NCI-H446 (cell line): Measurements from ENCODE around the gene TMUB2.

Source experiments
- DNase-seq, 2 experiments: peaks; one replicate each; lab custom pipeline; 2025; lab: John Stamatoyannopoulos, UW

The TMUB2 gene

DNA sequence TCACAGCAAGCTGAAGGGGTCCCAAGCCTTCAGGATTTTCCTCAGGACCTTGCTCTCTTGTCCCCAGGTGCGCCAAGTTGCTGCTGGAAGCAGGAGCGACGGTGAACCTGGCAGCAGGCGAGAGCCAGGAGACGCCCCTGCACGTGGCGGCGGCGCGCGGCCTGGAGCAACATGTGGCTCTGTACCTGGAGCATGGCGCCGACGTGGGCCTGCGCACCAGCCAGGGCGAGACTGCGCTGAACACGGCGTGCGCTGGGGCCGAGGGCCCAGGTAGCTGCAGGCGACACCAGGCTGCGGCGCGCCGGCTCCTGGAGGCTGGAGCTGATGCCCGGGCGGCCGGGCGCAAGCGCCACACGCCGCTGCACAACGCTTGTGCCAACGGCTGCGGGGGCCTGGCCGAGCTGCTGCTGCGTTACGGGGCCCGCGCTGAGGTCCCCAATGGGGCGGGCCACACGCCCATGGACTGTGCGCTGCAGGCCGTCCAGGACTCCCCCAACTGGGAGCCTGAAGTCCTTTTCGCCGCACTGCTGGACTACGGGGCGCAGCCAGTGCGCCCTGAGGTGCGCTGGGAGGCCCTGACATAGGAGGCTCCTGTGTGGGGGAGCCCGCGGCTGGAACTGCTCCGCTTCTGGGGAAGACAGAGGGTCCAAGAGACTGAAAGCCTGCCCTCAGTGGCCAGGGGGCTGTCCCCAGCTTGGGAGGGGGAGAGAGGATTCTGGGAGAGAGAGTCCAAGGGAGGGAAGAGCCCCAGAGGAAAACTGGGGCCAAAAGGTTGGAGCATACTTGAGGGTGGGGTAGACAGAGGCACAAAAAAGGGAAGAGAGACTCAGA is 9.9 kb upstream of the TMUB2 start:
- DNase-seq, result no peak

DNA sequence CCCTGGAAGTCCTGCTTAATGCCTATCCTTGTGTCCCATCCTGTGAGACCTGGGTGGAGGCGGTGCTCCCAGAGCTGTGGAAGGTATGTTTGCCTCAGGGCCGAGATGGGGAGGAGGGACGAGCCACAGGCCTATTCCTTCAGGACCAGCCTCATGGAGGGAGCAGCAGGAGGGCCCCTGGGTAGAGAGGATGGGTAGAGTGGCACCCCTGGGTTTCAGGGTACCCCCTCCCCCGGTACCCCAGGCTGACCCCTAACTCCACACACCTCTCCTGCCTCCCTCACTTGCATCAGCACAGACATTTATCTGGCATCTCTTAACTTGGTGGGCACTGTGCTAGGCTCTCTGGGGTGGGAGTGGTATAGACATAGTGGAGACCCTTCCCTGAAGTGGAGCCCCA is 9.1 kb upstream of the TMUB2 start:
- DNase-seq, result no peak

DNA sequence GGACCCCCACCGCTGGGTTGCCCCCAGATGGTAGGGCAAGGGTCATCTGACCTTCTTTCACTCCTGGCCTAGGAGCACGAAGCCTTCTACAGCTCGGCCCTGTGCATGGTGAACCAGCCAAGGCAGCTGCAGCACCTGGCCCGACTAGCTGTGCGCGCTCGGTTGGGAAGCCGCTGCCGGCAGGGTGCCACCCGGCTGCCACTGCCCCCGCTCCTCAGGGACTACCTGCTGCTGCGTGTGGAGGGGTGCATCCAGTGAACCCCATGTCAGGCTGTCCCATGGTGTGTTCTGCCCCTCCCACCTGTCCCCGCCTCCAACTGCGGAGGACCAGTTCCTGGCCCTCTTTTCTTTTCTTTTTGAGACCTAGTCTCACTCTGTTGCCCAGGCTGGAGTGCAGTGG is 8.6 kb upstream of the TMUB2 start:
- DNase-seq, result no peak

DNA sequence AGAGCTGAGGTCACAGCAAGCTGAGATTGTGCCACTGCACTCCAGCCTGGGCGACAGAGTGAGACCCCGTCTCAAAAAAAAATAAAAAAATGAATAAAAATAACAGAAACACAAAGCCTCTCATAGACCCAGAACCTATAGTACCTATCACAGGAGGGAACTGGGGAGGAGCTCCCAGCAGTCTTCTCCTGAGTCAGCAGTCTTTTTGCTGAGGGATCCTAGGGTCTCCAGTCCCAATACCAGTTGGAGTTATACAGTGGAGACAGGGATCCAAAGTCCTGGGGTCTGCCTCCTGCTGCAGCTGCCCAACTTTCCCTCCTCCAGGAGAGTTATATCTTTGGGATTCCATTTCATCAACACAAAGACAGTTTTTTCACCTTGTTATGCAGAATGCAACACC is 3.7 kb upstream of the TMUB2 start:
- no peak for DNase-seq

DNA sequence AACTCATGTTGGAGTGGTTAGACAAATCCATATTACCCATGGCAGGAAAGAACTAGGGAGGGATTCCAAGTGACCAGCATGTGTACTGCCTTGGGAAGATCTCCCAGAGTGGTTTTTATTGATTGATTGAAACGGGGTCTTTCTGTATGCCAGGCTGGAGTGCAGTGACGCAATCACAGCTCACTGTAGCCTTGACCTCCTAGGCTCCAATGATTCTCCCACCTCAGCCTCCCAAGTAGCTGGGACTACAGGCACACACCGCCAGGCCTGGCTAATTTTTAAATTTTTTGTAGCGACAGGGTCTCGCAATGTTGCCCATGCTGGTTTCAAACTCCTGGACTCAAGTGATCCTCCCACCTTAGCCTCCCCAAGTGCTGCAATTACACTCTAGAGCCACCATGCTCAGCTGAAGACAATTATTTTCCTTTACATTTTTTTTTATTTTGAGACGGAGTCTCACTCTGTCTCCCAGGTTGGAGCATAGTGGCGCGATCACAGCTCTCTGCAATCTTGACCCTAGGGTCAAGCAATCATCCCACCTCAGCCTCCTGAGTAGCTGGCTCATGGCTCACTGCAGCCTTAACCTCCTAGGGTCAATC is 2.5 kb upstream of the TMUB2 start:
- DNase-seq, result no peak

DNA sequence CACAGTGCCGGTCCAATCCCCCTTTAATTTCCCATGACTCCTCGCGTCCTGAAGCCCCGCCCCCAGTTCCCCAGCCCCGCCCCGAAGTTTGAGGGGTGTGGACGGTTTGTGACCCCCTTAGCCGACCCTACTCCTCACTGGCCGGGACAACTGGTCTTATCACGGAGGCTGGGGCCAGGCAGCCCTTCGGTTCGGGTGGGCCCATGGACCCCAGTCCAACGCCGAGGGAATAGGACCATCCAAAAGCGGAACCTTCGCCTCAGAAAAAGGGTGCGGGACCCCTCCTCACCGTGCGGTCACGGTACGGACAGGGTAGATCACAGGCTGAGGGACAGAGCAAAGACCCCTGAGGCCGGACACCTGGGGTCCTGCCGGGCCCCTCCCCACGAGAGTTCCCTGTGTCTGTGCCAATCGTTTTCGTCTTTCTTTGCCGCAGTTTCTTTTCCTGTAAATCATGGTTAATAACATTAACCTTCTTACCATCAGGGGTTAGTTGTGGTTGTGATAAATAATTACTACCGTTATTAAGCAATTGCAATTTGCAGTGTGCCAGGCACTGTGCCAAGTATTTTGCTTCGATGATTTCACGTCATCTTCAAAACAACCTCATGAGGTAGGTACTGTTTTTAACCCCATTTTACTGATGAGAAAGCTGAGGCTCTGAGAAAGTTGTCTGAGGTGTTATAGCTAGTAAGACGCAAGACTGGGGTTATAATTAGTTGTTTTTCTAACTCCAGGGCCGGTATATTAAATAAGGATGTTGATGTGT is 543 bp downstream of the TMUB2 start:
- DNase-seq, result peak; percentile 57 to 74

DNA sequence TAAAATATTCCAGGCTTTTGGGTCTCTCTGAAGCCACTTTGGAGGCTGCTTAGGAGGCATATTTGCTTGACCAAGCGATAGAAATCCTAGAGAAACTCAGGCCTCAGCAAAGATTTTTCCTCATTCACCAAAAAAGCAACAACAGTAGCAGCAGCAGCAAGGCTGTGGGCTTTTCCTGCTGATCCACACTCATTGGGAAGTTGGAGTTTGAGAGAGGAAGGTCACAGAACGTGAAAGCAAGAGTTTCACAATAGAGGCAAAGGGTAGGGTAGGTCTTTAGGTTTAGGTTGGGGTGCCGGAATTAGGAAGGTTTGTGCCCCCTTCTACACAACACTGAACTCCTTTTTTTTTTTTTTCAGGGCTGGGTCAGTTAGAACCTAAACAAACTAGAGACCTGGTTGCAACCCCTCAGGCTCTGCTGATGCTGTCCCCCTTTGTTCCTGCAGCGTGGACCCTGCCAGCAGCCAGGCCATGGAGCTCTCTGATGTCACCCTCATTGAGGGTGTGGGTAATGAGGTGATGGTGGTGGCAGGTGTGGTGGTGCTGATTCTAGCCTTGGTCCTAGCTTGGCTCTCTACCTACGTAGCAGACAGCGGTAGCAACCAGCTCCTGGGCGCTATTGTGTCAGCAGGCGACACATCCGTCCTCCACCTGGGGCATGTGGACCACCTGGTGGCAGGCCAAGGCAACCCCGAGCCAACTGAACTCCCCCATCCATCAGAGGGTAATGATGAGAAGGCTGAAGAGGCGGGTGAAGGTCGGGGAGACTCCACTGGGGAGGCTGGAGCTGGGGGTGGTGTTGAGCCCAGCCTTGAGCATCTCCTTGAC is 2.0 kb downstream of the TMUB2 start:
- no peak for DNase-seq

DNA sequence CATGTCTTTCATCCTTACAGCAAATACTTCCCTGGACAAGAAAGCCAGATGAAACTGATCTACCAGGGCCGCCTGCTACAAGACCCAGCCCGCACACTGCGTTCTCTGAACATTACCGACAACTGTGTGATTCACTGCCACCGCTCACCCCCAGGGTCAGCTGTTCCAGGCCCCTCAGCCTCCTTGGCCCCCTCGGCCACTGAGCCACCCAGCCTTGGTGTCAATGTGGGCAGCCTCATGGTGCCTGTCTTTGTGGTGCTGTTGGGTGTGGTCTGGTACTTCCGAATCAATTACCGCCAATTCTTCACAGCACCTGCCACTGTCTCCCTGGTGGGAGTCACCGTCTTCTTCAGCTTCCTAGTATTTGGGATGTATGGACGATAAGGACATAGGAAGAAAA is 3.7 kb downstream of the TMUB2 start:
- no peak for DNase-seq

DNA sequence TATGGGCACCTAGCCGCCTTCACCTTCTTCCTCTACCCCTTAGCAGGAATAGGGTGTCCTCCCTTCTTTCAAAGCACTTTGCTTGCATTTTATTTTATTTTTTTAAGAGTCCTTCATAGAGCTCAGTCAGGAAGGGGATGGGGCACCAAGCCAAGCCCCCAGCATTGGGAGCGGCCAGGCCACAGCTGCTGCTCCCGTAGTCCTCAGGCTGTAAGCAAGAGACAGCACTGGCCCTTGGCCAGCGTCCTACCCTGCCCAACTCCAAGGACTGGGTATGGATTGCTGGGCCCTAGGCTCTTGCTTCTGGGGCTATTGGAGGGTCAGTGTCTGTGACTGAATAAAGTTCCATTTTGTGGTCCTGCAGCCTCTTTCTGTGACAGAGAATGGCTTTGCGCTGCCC is 4.6 kb downstream of the TMUB2 start:
- no peak for DNase-seq

DNA sequence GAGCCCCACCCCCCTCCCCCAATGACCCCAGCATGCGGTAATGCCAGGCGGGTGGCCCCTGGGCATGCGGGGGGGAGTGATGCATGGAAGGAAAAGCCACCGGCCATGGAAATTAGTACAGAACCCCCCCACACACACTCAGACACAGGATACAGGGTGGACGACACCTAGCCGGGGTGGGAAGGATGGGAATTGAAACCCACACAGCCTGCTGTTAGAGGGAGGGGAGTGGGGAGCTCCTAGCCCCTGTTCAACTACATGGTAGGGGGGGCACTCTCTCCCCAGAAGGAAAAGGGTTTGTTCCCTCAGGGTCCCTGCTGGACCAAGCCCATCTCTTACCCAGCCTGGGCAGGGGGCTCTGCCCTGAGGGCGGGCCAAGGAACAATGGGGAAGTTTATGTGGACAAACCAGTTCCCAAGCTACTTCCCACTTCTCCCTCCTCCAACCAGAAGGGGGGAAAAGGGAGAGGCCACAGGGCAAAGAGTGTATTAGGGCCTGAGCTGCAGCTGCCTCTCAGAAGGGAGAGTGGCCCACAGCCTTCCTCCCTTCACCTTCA is 5.2 kb downstream of the TMUB2 start:
- no peak for DNase-seq

DNA sequence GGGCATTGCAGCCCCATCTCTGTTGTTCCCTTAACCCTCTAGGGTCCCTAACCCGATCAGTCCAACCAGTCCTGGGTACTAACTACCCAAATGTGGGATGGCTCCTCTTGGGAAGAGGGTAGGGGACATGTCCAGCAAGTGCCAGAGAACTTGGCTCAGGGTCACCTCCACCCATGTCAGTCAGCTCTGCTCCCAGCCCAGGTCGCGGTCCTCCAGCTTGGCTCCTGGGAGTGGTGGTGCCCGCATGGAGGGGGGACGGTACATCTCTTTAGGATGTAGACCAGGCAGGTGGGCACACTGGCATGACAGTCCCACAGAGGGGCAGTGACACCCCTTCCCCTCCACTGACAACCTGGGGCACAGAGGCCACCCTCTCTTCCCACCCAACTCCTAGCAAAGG is 6.0 kb downstream of the TMUB2 start:
- DNase-seq, result no peak

DNA sequence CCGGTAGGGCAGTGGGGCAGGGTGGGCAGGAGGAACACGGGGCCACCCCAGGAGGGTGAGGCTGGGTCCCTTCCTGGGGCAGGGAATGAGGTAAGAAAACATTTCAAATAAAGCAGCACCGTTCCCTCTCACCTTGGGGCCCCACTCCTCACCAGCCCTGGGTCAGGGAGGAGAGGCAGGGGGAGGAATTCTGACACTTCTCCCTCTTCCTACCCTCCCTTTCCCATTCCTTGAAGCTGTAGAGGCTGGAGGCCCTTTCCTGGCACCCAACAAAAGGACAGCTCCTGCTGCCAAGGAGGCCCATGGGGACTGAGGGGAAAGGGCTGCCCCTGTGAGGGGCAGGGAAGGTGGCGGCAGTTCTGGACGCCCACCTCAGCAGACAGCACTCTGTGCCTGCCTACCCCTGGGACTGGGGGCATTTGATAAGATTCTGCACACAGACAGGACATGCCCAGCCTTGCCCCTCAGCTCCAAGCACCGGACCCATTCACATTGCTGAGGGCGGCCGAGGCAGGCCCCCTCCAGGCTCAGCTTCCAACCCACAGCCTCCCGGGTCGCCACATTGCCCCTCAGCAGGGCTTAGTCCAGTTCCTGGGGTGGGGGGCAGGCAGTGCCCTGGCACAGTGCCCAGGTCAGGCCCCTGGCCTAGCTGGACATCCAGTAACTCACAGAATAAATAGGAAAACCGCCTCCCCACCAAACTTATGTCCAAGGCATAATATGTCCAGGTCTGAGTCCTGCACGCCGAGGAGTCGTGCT is 6.7 kb downstream of the TMUB2 start:
- DNase-seq, result no peak

DNA sequence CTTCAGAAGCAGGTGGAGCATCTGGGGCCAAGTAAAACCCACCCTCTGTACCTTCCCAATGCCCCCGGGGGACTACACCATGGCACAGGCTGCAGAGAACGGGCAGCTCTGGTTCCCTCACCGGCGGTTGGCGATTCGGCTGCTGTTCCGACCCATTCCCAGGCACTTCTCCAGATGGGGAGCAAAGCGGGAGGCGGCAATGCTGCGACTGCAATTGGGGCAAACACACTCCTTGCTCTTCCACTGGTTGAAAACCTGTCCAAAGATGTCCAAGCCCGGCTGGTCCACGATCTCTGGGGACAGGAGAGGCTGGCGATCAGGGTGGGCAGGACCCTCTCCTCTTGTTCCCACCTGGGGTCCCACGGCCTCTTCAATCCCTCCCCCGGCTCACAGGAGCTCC is 10.3 kb downstream of the TMUB2 start:
- no peak for DNase-seq

DNA sequence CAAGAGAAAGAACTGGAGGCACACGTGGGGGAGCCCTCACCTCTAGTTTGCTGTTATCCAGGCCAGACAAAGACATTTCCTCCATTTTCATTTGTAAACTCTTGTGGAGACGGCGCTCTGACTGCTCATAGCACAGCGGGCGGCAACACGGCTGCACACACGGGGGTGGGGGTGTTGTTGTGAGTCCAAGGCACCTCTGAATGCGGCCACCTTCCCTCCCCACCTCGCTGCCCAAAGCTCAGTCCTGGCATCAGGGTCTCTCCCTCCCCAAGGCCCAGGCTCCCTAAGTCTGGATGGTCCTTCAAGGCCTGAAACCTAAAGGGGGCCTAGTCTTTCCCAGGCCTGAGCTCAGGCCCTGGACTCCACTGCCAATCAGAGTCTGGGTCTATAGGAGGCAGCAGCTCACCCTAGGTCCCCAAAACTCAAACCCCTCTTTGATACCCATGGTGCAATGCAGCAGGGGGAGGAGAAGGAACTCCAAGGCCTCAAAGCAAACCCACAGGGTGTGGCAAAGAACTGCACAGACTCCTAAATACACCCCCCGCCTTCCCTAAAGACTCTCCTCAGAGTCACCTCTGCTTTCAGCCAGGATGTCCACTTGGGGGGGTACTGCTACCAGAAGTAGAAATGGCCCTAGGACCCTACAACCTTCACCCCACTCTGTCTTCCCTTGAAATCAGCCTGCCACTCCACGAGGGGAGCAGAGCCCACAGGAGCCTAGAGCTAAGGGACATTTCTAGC is 11.4 kb downstream of the TMUB2 start:
- no peak for DNase-seq

DNA sequence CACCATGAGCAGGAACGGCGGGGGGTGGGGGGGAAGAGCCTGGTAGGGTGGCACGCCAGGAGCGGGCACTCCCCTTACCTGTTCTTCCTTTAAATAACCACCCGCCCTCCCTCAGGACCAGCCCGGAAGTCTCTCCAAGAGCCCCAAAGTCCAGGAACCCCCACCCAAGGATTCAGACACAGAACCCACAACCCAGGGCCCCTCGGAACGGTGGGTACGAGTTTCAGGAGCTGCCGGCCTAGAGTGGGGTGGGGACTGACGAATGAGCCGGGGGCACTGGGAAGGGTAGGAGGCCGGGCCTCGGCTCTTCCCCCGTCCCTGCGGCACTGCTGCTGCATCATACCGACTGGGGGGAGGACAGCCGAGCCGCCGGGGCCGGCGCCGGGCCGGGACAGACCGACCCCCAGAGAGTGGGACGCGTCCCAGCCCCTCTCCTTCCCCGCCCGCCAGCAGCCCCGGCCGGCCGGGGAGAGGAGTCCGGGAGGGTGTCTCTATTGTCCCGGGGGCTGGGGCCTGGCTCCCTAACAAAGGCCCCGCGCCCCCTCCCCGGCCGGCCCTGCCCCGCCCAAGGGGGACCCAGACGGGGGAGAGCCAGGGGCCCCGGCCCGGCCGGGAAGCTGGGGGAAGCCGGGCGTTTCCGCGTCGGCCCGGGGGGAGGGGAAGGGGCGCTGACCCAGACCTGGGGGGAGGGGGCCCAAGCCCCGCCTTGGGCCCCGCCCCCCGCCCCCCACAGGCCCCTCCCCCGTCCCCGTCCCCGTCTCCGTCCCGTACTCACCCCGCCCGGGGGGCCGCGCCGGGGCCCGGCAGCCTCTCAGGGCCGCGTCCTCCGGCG is 12.2 kb downstream of the TMUB2 start:
- peak in 1 of 2 experiments; percentile 67 for DNase-seq

DNA sequence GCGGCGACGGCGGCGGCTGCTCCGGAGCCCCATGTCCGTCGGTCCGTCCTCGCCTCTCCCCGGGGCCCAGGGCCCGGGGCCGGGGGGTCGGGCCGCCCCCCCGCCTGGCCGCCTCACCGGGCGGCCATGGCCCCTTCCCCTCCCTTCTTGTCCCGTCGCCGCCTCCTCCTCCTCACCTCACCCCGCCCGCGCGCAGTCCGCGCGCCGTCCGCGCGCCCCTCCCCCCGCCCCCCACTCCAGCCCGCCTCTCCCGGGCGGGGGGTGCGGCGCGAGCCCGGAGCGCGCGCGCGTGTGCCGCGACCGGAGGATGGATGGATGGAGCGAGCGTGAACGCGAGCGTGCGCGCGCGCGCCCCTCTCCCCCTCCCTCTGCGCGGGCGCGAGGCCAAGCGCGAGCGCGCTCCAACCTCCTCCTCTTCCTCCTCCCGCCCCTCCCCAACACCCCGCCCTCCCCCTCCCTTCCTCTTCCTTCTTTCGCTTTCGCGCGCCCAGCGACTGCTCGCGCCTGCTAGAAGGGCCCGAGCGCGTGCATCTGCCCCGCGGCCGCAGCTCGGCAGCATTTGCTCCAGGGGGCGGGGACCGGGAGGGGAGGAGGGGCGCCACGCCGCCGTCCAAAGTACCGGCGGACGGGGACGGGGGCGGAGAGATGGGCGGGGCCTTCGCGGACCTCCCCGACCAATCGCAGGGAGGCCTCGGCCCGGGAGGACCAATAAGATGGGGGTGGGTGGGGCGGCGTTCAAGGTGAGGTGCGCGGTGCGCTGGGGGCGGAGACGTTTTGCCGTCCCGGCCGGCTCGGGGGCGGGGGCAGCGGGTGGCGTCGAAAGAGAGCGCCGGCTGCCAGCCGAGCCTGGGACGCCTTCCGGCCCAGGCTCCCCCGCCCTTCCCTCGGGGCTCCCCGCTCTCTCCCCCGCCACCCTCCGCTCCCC is 13.0 kb downstream of the TMUB2 start, which contains the start of gene ATXN7L3:
Gene ATXN7L3 (minus strand): TSS at position 332 of the 925 bp plus-strand sequence. CDS start 1,814 bp downstream, outside the sequence.
- DNase-seq, result peak; percentile 92 to 98

DNA sequence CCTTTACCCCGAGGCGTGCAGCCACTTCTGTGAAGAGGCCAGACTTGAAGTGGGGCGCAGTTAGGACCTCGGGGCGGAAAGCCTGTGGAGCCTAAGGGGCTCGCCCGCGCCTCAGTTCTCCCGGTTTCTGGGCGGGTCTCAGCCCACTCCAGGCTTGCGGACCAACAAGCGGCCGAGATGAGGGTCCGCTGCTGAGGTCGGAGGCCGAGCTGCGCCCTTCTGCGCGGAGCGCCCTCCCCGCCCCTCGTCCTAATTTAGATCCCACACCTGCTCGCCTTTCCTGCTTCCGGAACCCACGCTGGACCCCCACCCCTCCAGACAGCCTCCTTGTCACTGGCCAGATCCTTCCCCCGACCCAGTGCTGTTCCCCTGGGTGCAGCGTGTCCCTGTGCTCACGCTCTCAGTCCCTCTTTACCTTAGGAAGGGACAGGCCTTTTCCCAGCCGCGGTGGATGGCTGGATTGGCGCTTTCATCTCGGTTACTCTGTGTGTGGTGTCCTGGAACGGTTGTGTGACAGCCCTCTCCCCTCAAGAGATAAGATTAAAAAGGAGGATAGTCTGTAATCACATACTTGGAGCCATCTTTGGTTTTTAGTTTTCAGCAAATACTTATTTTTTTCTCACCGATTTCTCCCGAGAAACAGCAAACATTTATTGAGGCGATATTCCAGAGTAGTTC is 13.8 kb downstream of the TMUB2 start:
- no peak for DNase-seq

DNA sequence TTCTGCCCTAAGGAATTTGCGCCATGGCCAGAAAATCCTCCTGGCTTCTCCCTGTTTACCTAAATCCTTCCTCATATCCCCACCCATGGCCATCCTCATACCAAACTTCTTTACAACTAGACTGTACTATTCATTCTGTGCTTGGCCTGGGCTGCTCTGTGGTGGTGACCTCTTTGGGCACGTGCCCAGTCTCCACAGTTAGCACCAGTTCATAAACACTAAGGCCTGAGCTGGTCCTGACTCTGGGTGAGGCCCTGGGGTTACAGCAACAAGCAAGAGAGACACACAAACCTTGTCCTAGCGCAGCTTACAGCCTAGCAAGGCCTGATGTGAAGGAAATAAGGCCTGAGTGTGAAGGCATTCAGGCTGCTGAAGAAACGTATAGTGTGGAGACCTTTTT is 16.0 kb downstream of the TMUB2 start:
- DNase-seq, result no peak
